SKM-1 (cell line): ENCODE data around the gene CYP3A7.
"Not testable (repeated sequence)": the region's sequence is repeated elsewhere in the genome, so short reads cannot be mapped to it uniquely, and the experiment has no call there.

Experiments
- DNase-seq: peaks from one replicate; lab custom pipeline; 2025; ENCODE audit not compliant: unreplicated experiment; lab: John Stamatoyannopoulos, UW

The CYP3A7 gene

DNA sequence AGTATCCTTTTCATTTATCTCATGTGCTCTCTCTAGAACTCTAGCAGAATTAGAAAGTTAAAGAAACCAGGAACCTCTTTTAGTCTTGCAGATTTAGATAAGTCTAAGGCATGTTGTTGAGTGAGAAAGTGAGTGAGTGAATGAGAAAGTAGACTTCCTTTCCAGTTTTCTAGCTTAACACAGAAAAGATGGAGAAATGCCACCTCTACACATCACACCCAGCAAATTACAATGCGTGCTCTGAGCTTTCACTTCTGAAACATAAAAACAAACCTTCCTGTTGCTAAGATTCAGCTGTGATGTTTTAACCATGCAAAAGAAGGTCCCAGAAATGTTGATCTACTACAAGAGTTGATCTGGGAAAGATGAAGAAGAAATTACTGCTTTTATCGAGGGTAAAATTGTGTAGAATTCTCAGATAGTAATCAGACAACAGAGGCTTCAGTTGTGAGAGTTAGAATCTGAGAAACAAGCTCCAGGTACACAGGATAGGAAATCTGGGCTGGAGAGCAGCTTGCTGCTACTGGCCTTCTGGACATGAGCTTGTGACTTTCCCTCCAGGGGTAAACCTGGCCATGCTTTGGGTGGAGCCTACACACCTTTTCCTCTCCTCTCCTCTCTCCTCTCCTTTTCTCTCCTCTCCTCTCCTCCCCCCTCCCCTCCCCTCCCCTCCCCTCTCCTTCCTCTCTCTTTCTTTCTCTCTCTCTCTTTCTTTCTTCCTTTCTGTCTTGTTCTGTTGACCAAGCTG lies 59.8 kb downstream of the CYP3A7 start:
- DNase-seq: no peak

DNA sequence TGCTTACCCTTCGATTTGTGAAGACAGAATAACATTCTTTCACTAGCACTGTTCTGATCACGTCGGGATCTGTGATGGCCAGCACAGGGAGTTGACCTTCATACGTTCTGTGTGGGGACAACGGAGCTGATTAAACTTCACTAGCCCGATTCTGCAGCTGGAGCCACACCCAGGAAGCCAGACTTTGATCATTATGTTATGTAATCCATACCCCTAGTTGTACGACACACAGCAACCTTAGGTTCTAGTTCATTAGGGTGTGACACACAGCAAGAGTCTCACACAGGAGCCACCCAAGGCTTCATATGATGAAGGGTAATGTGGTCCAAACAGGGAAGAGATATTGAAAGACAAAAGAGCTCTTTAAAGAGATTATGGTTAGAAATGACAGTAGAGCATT lies 62.4 kb downstream of the CYP3A7 start:
- no peak for DNase-seq

DNA sequence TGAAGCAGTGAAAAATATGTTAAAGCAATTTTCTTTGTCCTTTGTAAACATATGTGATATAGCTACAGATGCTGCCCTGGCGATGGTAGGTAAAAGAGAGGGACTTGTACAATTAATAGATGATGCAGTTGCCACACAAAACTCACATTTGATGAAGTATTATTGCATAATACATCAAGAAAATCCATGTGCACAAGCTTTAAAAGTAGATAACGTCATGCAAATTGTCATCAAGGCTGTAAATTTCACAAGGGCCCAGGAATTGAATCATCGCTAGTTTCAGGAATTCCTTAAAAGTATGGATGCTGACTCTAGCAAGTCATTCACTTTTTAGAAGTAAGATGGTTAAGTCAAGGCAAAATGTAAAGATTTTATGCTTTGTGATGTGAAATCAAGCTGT lies 65.2 kb downstream of the CYP3A7 start:
- DNase-seq: no peak

DNA sequence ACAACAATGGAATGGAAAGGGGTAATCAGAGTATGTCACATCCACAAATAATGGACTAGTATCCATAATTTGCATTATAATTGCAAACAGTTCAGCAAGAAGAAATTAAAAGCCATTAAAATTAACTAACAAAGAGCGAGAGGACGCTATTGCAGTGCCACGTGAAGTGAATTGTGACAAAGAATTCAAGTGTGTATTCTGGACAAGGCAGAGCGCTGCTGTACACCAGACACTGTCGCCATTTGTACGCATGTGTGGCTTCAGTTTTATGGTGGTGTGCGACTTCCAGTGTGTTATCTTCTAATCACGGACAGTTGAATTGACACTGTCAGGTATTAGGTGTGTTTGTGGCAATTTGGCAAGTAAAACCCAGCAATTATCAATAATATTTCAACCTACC lies 66.5 kb downstream of the CYP3A7 start:
- no peak for DNase-seq

DNA sequence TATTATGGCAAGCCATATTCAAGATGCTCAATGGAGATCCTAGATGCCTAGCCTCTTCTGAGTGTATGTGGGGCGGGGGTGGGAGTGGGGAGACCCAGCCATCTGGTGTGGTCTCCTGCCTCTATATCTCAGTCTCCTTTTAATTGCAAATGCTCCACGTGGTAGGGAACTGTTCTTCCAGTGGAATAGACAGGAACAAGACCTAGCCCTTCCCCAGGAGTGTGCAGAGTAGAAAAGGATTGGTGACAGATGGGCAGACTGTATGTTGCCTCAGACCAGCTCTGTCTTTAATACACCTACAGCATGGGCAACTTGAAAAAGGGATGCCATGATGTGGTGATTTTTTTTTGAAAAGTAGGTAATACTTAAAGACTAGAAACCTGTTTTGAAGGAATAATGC lies 67.8 kb downstream of the CYP3A7 start:
- DNase-seq: no peak

DNA sequence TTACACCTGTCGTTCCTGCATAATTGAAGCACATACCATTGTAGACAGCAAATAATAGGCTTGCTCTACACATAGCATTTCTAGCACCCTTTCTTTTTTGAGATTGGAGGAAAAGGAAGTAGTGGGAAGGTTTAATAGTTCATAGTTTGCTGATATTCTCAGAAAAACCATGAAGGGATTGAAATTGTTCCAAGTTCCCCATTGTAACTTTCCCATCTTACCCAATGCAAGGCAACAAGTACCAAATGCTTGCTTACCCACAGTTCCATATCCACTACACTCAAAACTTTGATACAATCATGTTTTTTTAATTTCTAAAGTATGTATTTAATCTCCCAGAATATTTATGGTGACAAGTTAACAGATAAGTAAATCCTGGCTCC lies 69.0 kb downstream of the CYP3A7 start:
- DNase-seq: no peak

DNA sequence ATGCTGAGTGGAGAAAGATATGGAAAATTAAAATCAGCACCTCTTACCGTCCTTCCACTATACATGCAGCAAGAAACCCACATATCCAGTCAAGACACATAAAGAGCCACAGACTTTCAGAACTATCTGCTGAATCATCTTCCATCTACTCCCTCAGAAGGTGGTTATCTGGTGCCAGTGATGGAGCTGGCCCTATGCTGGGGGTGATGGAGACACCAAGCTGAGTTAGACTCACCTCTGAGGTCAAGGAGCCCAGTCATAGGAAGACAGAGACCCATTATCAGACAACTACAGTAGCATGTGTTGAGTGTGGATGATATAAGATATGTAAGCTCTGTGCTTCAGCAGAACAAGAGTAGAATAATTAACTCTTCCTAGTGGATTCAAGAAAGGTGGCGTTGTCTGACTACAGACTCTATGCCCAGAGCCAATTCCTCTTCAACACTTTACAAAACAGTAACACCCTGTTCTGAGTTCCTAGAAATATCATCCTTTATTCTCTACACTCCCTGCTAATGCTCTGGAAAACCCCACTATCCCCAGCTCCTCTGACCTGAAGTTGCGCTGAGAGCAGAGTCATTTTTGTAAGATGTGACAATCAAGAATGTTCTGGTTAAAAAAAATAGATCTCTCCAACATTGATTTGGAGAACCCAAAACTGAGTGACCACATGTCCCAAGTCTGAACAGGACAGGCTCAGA lies 69.5 kb downstream of the CYP3A7 start:
- no peak for DNase-seq

DNA sequence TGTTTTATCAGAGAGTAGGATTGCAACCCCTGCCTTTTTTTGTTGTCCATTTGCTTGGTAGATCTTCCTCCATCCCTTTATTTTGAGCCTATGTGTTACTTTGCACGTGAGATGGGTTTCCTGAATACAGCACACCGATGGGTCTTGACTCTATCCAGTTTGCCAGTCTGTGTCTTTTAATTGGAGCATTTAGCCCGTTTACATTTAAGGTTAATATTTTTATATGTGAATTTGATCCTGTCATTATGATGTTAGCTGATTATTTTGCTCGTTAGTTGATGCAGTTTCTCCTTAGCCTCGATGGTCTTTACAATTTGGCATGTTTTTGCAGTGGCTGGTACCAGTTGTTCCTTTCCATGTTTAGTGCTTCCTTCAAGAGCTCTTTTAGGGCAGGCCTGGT lies 77.1 kb downstream of the CYP3A7 start:
- not testable (repeated sequence) for DNase-seq
